ENCODE measurements around the gene ATP5PD. TPM values are rescaled to one million over a fixed set of nuclear protein-coding genes. Genes with fewer than 3 reads are reported as not detected.

ATP5PD gene
- total and polyA plus RNA-seq, 2 of the 13 experiments (the other 11 are each of a cell fraction or from before 2014, with no cell fraction given), result 158 to 428 TPM

GRCh38 chr17:75087558-75088453, 41.0 kb upstream of the ATP5PD start, which contains the start of gene SLC16A5 (continued):
- no peak for TF ChIP-seq ZBTB34 (CRISPR knock-in tag; IDR thresholded peaks at IDR 0.05)
- TF ChIP-seq HOXD1 (CRISPR knock-in tag; IDR thresholded peaks at IDR 0.05), result peak; percentile 35; the same call in 1 of the 2 replicates
- TF ChIP-seq TAF1 (CRISPR knock-in tag; IDR thresholded peaks at IDR 0.05), result peak; percentile 17
- peak; percentile 22; the same call in 1 of the 2 replicates for TF ChIP-seq ZNF614 (CRISPR knock-in tag; IDR thresholded peaks at IDR 0.05; ENCODE audit: borderline replicate concordance)
- no peak for TF ChIP-seq ATF1 (CRISPR knock-in tag; IDR thresholded peaks at IDR 0.05)
- TF ChIP-seq ZNF816 (CRISPR knock-in tag; IDR thresholded peaks at IDR 0.05; ENCODE audit: borderline replicate concordance), result 0 out of 2 replicates have a peak, but pooled peaks have one; percentile 14
- TF ChIP-seq FOXC1 (CRISPR knock-in tag; IDR thresholded peaks at IDR 0.05; ENCODE audit: borderline replicate concordance), result no peak; the same call in 1 of the 2 replicates
- TF ChIP-seq NRL (CRISPR knock-in tag; IDR thresholded peaks at IDR 0.05; ENCODE audit: borderline replicate concordance), result no peak
- no peak for TF ChIP-seq EZH2 (conservative IDR thresholded peaks at IDR 0.05; ENCODE audit: low read depth, low read length)
- no peak for TF ChIP-seq ZNF704 (CRISPR knock-in tag; IDR thresholded peaks at IDR 0.05; ENCODE audit: borderline replicate concordance)
- no peak for TF ChIP-seq ZNF260 (CRISPR knock-in tag; IDR thresholded peaks at IDR 0.05; ENCODE audit: borderline replicate concordance, low read depth)
- no peak; the same call in 1 of the 2 replicates for TF ChIP-seq HIVEP1 (CRISPR knock-in tag; IDR thresholded peaks at IDR 0.05)
- TF ChIP-seq TIGD3 (CRISPR knock-in tag; IDR thresholded peaks at IDR 0.05; ENCODE audit: borderline replicate concordance), result no peak
- peak; percentile 11; the same call in 1 of the 2 replicates for TF ChIP-seq TFAP4 (IDR thresholded peaks at IDR 0.05; ENCODE audit: borderline replicate concordance, low read depth)
- 0 out of 2 replicates have a peak, but pooled peaks have one; percentile 11 for TF ChIP-seq HNF4G (IDR thresholded peaks at IDR 0.05; ENCODE audit: borderline replicate concordance, low read depth, low read length)
- no peak for TF ChIP-seq HNF4G (CRISPR knock-in tag; IDR thresholded peaks at IDR 0.05; ENCODE audit: borderline replicate concordance, low read depth)
- TF ChIP-seq ZNF292 (CRISPR knock-in tag; IDR thresholded peaks at IDR 0.05; ENCODE audit: borderline replicate concordance, low read depth), result no peak
- peak; percentile 86 for TF ChIP-seq ARNT2 (CRISPR knock-in tag; IDR thresholded peaks at IDR 0.05; ENCODE audit: low read depth)
- TF ChIP-seq HMGA1 (CRISPR knock-in tag; conservative IDR thresholded peaks at IDR 0.05), result no peak
- no peak for TF ChIP-seq ZNF17 (CRISPR knock-in tag; IDR thresholded peaks at IDR 0.05)
- no peak for TF ChIP-seq GFI1 (CRISPR knock-in tag; IDR thresholded peaks at IDR 0.05; ENCODE audit: borderline replicate concordance)
